ENCODE data around the gene VWC2.

VWC2 gene

GRCh38 chr7:49772916-49773217 lies 571 bp upstream of the VWC2 start:
- 19% methylated on average over 5 of the region's 11 CpGs for WGBS
- Histone ChIP-seq H2BK5ac (ENCODE audit: low read depth, low read length, poor library complexity, severe bottlenecking) (no peak overlapping the region), H2AFZ (ENCODE audit: low read depth, low read length) (no peak overlapping the region), H3K27me3 (ENCODE audit: control insufficient read depth in 1 of 2, insufficient read depth in 1 of 2, low read length in 2 of 2) (peaks cover 43 to 87% of the 10 kb centered on the region in 2 experiments), H3K14ac (ENCODE audit: low read length in 2 of 2) (no peak overlapping the region), H2BK120ac (ENCODE audit: low read depth, low read length) (no peak overlapping the region), H3K4ac (ENCODE audit: low read depth in 1 of 2, low read length in 2 of 2) (no peak overlapping the region), H3K4me1 (ENCODE audit: control insufficient read depth, insufficient read depth, low read depth, low read length) (peaks cover 24% of the 10 kb centered on the region), H3K4me2 (ENCODE audit: low read length, poor library complexity, severe bottlenecking) (peak overlapping the region; percentile 65), H4K8ac (ENCODE audit: low read length) (no peak overlapping the region), H3K9ac (ENCODE audit: low read length) (no peak overlapping the region), H2BK12ac (ENCODE audit: low read length in 2 of 2) (no peak overlapping the region), H3K9me3 (ENCODE audit: control insufficient read depth, low read length) (no peaks in the 10 kb centered on the region), H3K4me3 (ENCODE audit: insufficient read depth in 1 of 2, low read depth in 1 of 2, low read length in 2 of 2) (peak overlapping the region in 1 of 2 experiments; percentile 66), H3K18ac (ENCODE audit: low read depth in 1 of 2, low read length in 2 of 2) (no peak overlapping the region), H3K23ac (ENCODE audit: low read length in 2 of 2) (no peak overlapping the region), H3K36me3 (ENCODE audit: control insufficient read depth in 1 of 2, insufficient read depth in 2 of 2, low read depth in 1 of 2, low read length in 2 of 2) (no peaks in the 10 kb centered on the region), H2AK5ac (ENCODE audit: low read length, severe bottlenecking) (no peak overlapping the region), H3K79me1 (replicated peaks; ENCODE audit: low read length, poor library complexity, severe bottlenecking) (no peaks in the 10 kb centered on the region), H3K27ac (ENCODE audit: low read length, poor library complexity, severe bottlenecking) (no peak overlapping the region), H2BK15ac (ENCODE audit: low read depth, poor library complexity, severe bottlenecking) (no peak overlapping the region), H4K91ac (ENCODE audit: low read length) (no peak overlapping the region)
- DNase-seq, result no peak

DNA sequence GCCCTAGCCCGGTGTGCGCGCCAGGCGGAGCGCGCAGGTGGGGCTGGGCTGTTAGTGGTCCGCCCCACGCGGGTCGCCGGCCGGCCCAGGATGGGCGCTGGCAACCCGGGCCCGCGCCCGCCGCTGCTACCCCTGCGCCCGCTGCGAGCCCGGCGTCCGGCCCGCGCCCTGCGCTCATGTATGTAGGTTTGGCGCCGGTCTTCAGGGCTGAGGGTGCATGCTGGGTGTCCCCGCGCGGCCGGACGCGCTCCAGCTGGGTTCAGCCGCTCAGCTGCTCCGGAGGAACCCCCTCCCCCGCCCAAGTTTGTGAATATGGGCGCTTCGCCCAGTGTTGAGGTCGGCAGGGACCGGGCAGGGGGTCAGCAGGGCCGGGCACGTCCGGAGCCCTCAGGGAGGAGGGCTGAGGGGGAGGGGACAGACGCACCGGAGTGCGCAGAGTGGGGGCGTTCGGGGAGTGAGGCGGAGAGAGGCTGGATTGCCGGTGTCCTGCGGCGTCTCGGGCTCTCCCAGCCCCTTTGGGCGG lies 559 bp downstream of the VWC2 start:
- 3% methylated on average over 37 of the region's 56 CpGs for WGBS
- Histone ChIP-seq H2BK120ac (ENCODE audit: low read depth, low read length) (no peak overlapping the region), H3K9me3 (ENCODE audit: control insufficient read depth, low read length) (no peaks in the 10 kb centered on the region), H3K23ac (ENCODE audit: low read length in 2 of 2) (no peak overlapping the region), H3K27me3 (ENCODE audit: control insufficient read depth in 1 of 2, insufficient read depth in 1 of 2, low read length in 2 of 2) (peaks cover 45 to 79% of the 10 kb centered on the region in 2 experiments), H3K36me3 (ENCODE audit: control insufficient read depth in 1 of 2, insufficient read depth in 2 of 2, low read depth in 1 of 2, low read length in 2 of 2) (no peaks in the 10 kb centered on the region), H2BK12ac (ENCODE audit: low read length in 2 of 2) (no peak overlapping the region), H2AK5ac (ENCODE audit: low read length, severe bottlenecking) (no peak overlapping the region), H3K4me2 (ENCODE audit: low read length, poor library complexity, severe bottlenecking) (peak overlapping the region; percentile 65), H3K27ac (ENCODE audit: low read length, poor library complexity, severe bottlenecking) (no peak overlapping the region), H2BK5ac (ENCODE audit: low read depth, low read length, poor library complexity, severe bottlenecking) (no peak overlapping the region), H2AFZ (ENCODE audit: low read depth, low read length) (no peak overlapping the region), H3K4ac (ENCODE audit: low read depth in 1 of 2, low read length in 2 of 2) (no peak overlapping the region), H4K91ac (ENCODE audit: low read length) (no peak overlapping the region), H2BK15ac (ENCODE audit: low read depth, poor library complexity, severe bottlenecking) (no peak overlapping the region), H3K14ac (ENCODE audit: low read length in 2 of 2) (no peak overlapping the region), H3K4me1 (ENCODE audit: control insufficient read depth, insufficient read depth, low read depth, low read length) (peaks cover 24% of the 10 kb centered on the region), H3K79me1 (replicated peaks; ENCODE audit: low read length, poor library complexity, severe bottlenecking) (no peaks in the 10 kb centered on the region), H3K4me3 (ENCODE audit: insufficient read depth in 1 of 2, low read depth in 1 of 2, low read length in 2 of 2) (peak overlapping the region; percentile 22 to 66), H3K9ac (ENCODE audit: low read length) (no peak overlapping the region), H4K8ac (ENCODE audit: low read length) (no peak overlapping the region), H3K18ac (ENCODE audit: low read depth in 1 of 2, low read length in 2 of 2) (no peak overlapping the region)
- no peak for DNase-seq

GRCh38 chr7:49774459-49775064 lies 1.1 kb downstream of the VWC2 start:
- no peaks in the 10 kb centered on the region for H3K79me1 ChIP-seq (replicated peaks; ENCODE audit: low read length, poor library complexity, severe bottlenecking)
- H3K4me3 ChIP-seq (ENCODE audit: insufficient read depth in 1 of 2, low read depth in 1 of 2, low read length in 2 of 2), result peak overlapping the region in 1 of 2 experiments; percentile 66
- no peak overlapping the region for H2AFZ ChIP-seq (ENCODE audit: low read depth, low read length)
- no peaks in the 10 kb centered on the region for H3K36me3 ChIP-seq (ENCODE audit: control insufficient read depth in 1 of 2, insufficient read depth in 2 of 2, low read depth in 1 of 2, low read length in 2 of 2)
- H3K9ac ChIP-seq (ENCODE audit: low read length), result no peak overlapping the region
- no peak overlapping the region for H4K91ac ChIP-seq (ENCODE audit: low read length)
- under 1% methylated on average over 29 of the region's 36 CpGs for WGBS
- no peak overlapping the region for H2BK120ac ChIP-seq (ENCODE audit: low read depth, low read length)
- no peak overlapping the region for H2BK12ac ChIP-seq (ENCODE audit: low read length in 2 of 2)
- peaks cover 46 to 79% of the 10 kb centered on the region in 2 experiments for H3K27me3 ChIP-seq (ENCODE audit: control insufficient read depth in 1 of 2, insufficient read depth in 1 of 2, low read length in 2 of 2)
- no peak overlapping the region for H3K23ac ChIP-seq (ENCODE audit: low read length in 2 of 2)
- no peak overlapping the region for H2BK5ac ChIP-seq (ENCODE audit: low read depth, low read length, poor library complexity, severe bottlenecking)
- H4K8ac ChIP-seq (ENCODE audit: low read length), result no peak overlapping the region
- H3K4ac ChIP-seq (ENCODE audit: low read depth in 1 of 2, low read length in 2 of 2), result no peak overlapping the region
- no peak overlapping the region for H3K18ac ChIP-seq (ENCODE audit: low read depth in 1 of 2, low read length in 2 of 2)
- H3K27ac ChIP-seq (ENCODE audit: low read length, poor library complexity, severe bottlenecking), result no peak overlapping the region
- no peak overlapping the region for H2BK15ac ChIP-seq (ENCODE audit: low read depth, poor library complexity, severe bottlenecking)
- peaks cover 24% of the 10 kb centered on the region for H3K4me1 ChIP-seq (ENCODE audit: control insufficient read depth, insufficient read depth, low read depth, low read length)
- no peak for DNase-seq
- no peaks in the 10 kb centered on the region for H3K9me3 ChIP-seq (ENCODE audit: control insufficient read depth, low read length)
- H3K14ac ChIP-seq (ENCODE audit: low read length in 2 of 2), result no peak overlapping the region
- H3K4me2 ChIP-seq (ENCODE audit: low read length, poor library complexity, severe bottlenecking), result peak overlapping the region; percentile 12
- H2AK5ac ChIP-seq (ENCODE audit: low read length, severe bottlenecking), result no peak overlapping the region

GRCh38 chr7:49775065-49775948 lies 1.9 kb downstream of the VWC2 start:
- H2AFZ ChIP-seq (ENCODE audit: low read depth, low read length), result no peak overlapping the region
- no peaks in the 10 kb centered on the region for H3K79me1 ChIP-seq (replicated peaks; ENCODE audit: low read length, poor library complexity, severe bottlenecking)
- H2BK120ac ChIP-seq (ENCODE audit: low read depth, low read length), result no peak overlapping the region
- H3K36me3 ChIP-seq (ENCODE audit: control insufficient read depth in 1 of 2, insufficient read depth in 2 of 2, low read depth in 1 of 2, low read length in 2 of 2), result no peaks in the 10 kb centered on the region
- no peak overlapping the region for H2AK5ac ChIP-seq (ENCODE audit: low read length, severe bottlenecking)
- no peak overlapping the region for H3K23ac ChIP-seq (ENCODE audit: low read length in 2 of 2)
- H3K14ac ChIP-seq (ENCODE audit: low read length in 2 of 2), result no peak overlapping the region
- H3K4ac ChIP-seq (ENCODE audit: low read depth in 1 of 2, low read length in 2 of 2), result no peak overlapping the region
- H3K9ac ChIP-seq (ENCODE audit: low read length), result no peak overlapping the region
- H4K8ac ChIP-seq (ENCODE audit: low read length), result no peak overlapping the region
- H2BK12ac ChIP-seq (ENCODE audit: low read length in 2 of 2), result no peak overlapping the region
- no peak overlapping the region for H3K18ac ChIP-seq (ENCODE audit: low read depth in 1 of 2, low read length in 2 of 2)
- H3K4me2 ChIP-seq (ENCODE audit: low read length, poor library complexity, severe bottlenecking), result peak overlapping the region; percentile 25
- 2% methylated on average over 82 of the region's 106 CpGs for WGBS
- no peaks in the 10 kb centered on the region for H3K9me3 ChIP-seq (ENCODE audit: control insufficient read depth, low read length)
- no peak overlapping the region for H4K91ac ChIP-seq (ENCODE audit: low read length)
- H3K4me1 ChIP-seq (ENCODE audit: control insufficient read depth, insufficient read depth, low read depth, low read length), result peaks cover 24% of the 10 kb centered on the region
- H3K27me3 ChIP-seq (ENCODE audit: control insufficient read depth in 1 of 2, insufficient read depth in 1 of 2, low read length in 2 of 2), result peaks cover 52 to 77% of the 10 kb centered on the region in 2 experiments
- H2BK5ac ChIP-seq (ENCODE audit: low read depth, low read length, poor library complexity, severe bottlenecking), result no peak overlapping the region
- H2BK15ac ChIP-seq (ENCODE audit: low read depth, poor library complexity, severe bottlenecking), result no peak overlapping the region
- peak overlapping the region in 1 of 2 experiments; percentile 66 for H3K4me3 ChIP-seq (ENCODE audit: insufficient read depth in 1 of 2, low read depth in 1 of 2, low read length in 2 of 2)
- no peak for DNase-seq
- no peak overlapping the region for H3K27ac ChIP-seq (ENCODE audit: low read length, poor library complexity, severe bottlenecking)

Measured in mesenchymal stem cell (in vitro differentiated cells and primary cell).